Adipose tissue (tissue), 3 donors: ENCODE measurements around the gene RELA. TPM values are rescaled to one million over a fixed set of nuclear protein-coding genes. Genes with fewer than 3 reads are reported as not detected.

Experiments
- H3K27ac ChIP-seq: one replicate; pipeline ENCODE4 v1.5.1; 2013; ENCODE audit warnings: low read depth, low read length
- WGBS, 3 donors: extraction: QIAGEN DNeasy Blood & Tissue Kit; methylation state at CpG; one replicate each; pipeline ENCODE4 v1.1.7; 2013; 5-methylcytosine and 5-hydroxymethylcytosine counted together
- polyA plus RNA-seq, 3 donors: library from polyadenylated mRNA; stranded (reverse); fragments of 200-250 nt; gene quantifications; one replicate each; pipeline ENCODE4 v1.2.3, GENCODE V29; 2013
- donor health status: healthy with polysubstance abuse.
- donor health status: Bipolar disorder and iron deficiency.
- donor health status: healthy.

RELA gene
- polyA plus RNA-seq, 3 donors, result 30.8 to 61.2 (median 50.4) TPM

GRCh38 chr11:65620666-65621065, 42.0 kb downstream of the RELA start:
- WGBS, 3 donors, result 91 to 95% (median 91%) methylated on average over 19 of the region's 19 CpGs
- no peak overlapping the region for H3K27ac ChIP-seq

GRCh38 chr11:65619281-65619928, 43.3 kb downstream of the RELA start:
- H3K27ac ChIP-seq, result no peak overlapping the region
- 92 to 96% (median 94%) methylated on average over 26 to 29 of the region's 29 CpGs for WGBS, 3 donors

- WGBS, 3 donors, result 94 to 95% (median 94%) methylated on average over 14 of the region's 14 CpGs
Observed at GRCh38 chr11:65618763-65619162, 44.0 kb downstream of the RELA start.

GRCh38 chr11:65617990-65618751, 44.5 kb downstream of the RELA start:
- WGBS, 3 donors, result 90 to 93% (median 92%) methylated on average over 29 to 33 of the region's 33 CpGs

More at GRCh38 chr11:65618763-65619162, 44.0 kb downstream of the RELA start:
- no peak overlapping the region for H3K27ac ChIP-seq

GRCh38 chr11:65617136-65617850, 45.4 kb downstream of the RELA start:
- no peak overlapping the region for H3K27ac ChIP-seq

More at GRCh38 chr11:65617990-65618751, 44.5 kb downstream of the RELA start:
- H3K27ac ChIP-seq, result no peak overlapping the region

GRCh38 chr11:65616575-65617001, 46.1 kb downstream of the RELA start:
- H3K27ac ChIP-seq, result no peak overlapping the region
- WGBS, 3 donors, result 37 to 68% (median 66%) methylated on average over 10 of the region's 10 CpGs

More at GRCh38 chr11:65617136-65617850, 45.4 kb downstream of the RELA start:
- 89 to 93% (median 90%) methylated on average over 17 of the region's 17 CpGs for WGBS, 3 donors

GRCh38 chr11:65615950-65616574, 46.7 kb downstream of the RELA start:
- 1 to 2% (median 2%) methylated on average over 26 to 44 of the region's 50 CpGs for WGBS, 3 donors
- H3K27ac ChIP-seq, result no peak overlapping the region

GRCh38 chr11:65615229-65615949, 47.3 kb downstream of the RELA start, which contains the start of gene PCNX3:
Gene PCNX3 (plus strand): TSS chr11:65615776. CDS start chr11:65616312, 536 bp downstream.
- WGBS, 3 donors, result 0% methylated on average over 49 to 55 of the region's 55 CpGs
- no peak within 1 kb of the TSS for H3K27ac ChIP-seq

- peak overlapping the region; percentile 77 for H3K27ac ChIP-seq
- 11 to 18% (median 16%) methylated on average over 40 to 43 of the region's 43 CpGs for WGBS, 3 donors
Observed at GRCh38 chr11:65613091-65613928, 49.4 kb downstream of the RELA start.

- WGBS, 3 donors, result 40 to 53% (median 41%) methylated on average over 7 of the region's 7 CpGs
- no peak overlapping the region for H3K27ac ChIP-seq
Observed at GRCh38 chr11:65612691-65613090, 50.0 kb downstream of the RELA start.

- WGBS, 3 donors, result 42 to 70% (median 55%) methylated on average over 12 of the region's 12 CpGs
- peak overlapping the region; percentile 34 for H3K27ac ChIP-seq
Observed at GRCh38 chr11:65611758-65612603, 50.7 kb downstream of the RELA start.

GRCh38 chr11:65611028-65611757, 51.5 kb downstream of the RELA start:
- no peak overlapping the region for H3K27ac ChIP-seq
- WGBS, 3 donors, result 13 to 55% (median 23%) methylated on average over 10 of the region's 10 CpGs

GRCh38 chr11:65610404-65610803, 52.3 kb downstream of the RELA start:
- WGBS, 3 donors, result 44 to 61% (median 49%) methylated on average over 6 of the region's 6 CpGs
- no peak overlapping the region for H3K27ac ChIP-seq

GRCh38 chr11:65609665-65610064, 53.1 kb downstream of the RELA start:
- H3K27ac ChIP-seq, result no peak overlapping the region
- 69 to 81% (median 77%) methylated on average over 5 of the region's 5 CpGs for WGBS, 3 donors

- WGBS, 3 donors, result 53 to 76% (median 56%) methylated on average over 3 of the region's 3 CpGs
- no peak overlapping the region for H3K27ac ChIP-seq
Observed at GRCh38 chr11:65609229-65609628, 53.5 kb downstream of the RELA start.
